Stimulated activated CD8-positive, alpha-beta memory T cell treated with anti-CD3 and anti-CD28 coated beads, Interleukin-4, amount 100 ng/mL, for 1 hour (primary cell): Measurements from ENCODE around the gene KCNH4.
"Not testable (repeated sequence)": the region's sequence is repeated elsewhere in the genome, so short reads cannot be mapped to it uniquely, and the experiment has no call there.

ENCODE experiments used
- DNase-seq, 2 donors: peaks; one replicate each; pipeline ENCODE4 v3.0.0-alpha.2; 2020; ENCODE audit warnings: low read depth in 2 of 2, low spot score in 1 of 2

Gene KCNH4

GRCh38 chr17:42179335-42179734 lies 1.6 kb downstream of the KCNH4 start:
- no peak for DNase-seq

GRCh38 chr17:42178817-42179216 lies 2.1 kb downstream of the KCNH4 start:
- no peak for DNase-seq

GRCh38 chr17:42177684-42178083 lies 3.3 kb downstream of the KCNH4 start:
- DNase-seq: no peak

- no peak for DNase-seq
These were observed 6.7 kb downstream of the KCNH4 start for GRCh38 chr17:42174126-42174783.

- no peak for DNase-seq
These were observed 9.1 kb downstream of the KCNH4 start for GRCh38 chr17:42171831-42172230.

GRCh38 chr17:42169351-42169750 lies 11.6 kb downstream of the KCNH4 start:
- no peak for DNase-seq

- DNase-seq: no peak
These were observed 13.1 kb downstream of the KCNH4 start for GRCh38 chr17:42167807-42168206.

- no peak for DNase-seq
These were observed 14.7 kb downstream of the KCNH4 start for GRCh38 chr17:42166196-42166763.

- no peak for DNase-seq
These were observed 15.2 kb downstream of the KCNH4 start for GRCh38 chr17:42165751-42166150.

GRCh38 chr17:42163696-42164407 lies 17.1 kb downstream of the KCNH4 start:
- no peak for DNase-seq

GRCh38 chr17:42163113-42163512 lies 17.8 kb downstream of the KCNH4 start:
- DNase-seq: no peak

GRCh38 chr17:42160531-42160910 lies 20.4 kb downstream of the KCNH4 start:
- no peak for DNase-seq

- DNase-seq: no peak
These were observed 21.0 kb downstream of the KCNH4 start for GRCh38 chr17:42159796-42160530.

- DNase-seq: no peak
These were observed 25.3 kb downstream of the KCNH4 start for GRCh38 chr17:42155614-42156045.

- no peak for DNase-seq
These were observed 26.8 kb downstream of the KCNH4 start for GRCh38 chr17:42153919-42154742.

- no peak for DNase-seq
These were observed 33.9 kb downstream of the KCNH4 start for GRCh38 chr17:42146911-42147607.

- DNase-seq: not testable (repeated sequence)
These were observed 37.8 kb downstream of the KCNH4 start for GRCh38 chr17:42143138-42143537.

GRCh38 chr17:42142371-42142896 lies 38.5 kb downstream of the KCNH4 start:
- no peak for DNase-seq

- no peak for DNase-seq
These were observed 39.6 kb downstream of the KCNH4 start for GRCh38 chr17:42141382-42141781.

- not testable (repeated sequence) for DNase-seq
These were observed 40.3 kb downstream of the KCNH4 start for GRCh38 chr17:42140690-42141089.
